CD4-positive, alpha-beta T cell (primary cell): ENCODE results near the gene MST1. TPM values are rescaled to one million over a fixed set of nuclear protein-coding genes. Genes with fewer than 3 reads are reported as not detected.
A peak's percentile ranks its signal among the peaks of the same experiment; 100 is the strongest.
"Not testable (repeated sequence)": the region's sequence is repeated elsewhere in the genome, so short reads cannot be mapped to it uniquely, and the experiment has no call there.

Experiments used
- ATAC-seq: fragments of 200-7000 bp; cut with Tn5 transposase; one replicate; pipeline ENCODE4 v1.10.0; 2022; ENCODE audit warnings: mild to moderate bottlenecking; ENCODE audit not compliant: poor library complexity
- CTCF ChIA-PET: fragments of 350-600 bp; sonication (Branson Sonifier 250); formaldehyde crosslinking; loops from one replicate; lab custom pipeline; 2021; ENCODE audit warnings: antibody characterized with exemption, inconsistent platforms; lab: Charles Lee
- POLR2A ChIA-PET: fragments of 350-600 bp; sonication (Branson Sonifier 250); formaldehyde crosslinking; loops from one replicate; lab custom pipeline; 2021; ENCODE audit warnings: antibody characterized with exemption, inconsistent platforms; lab: Charles Lee
- DNase-seq, 14 experiments: peaks; one replicate each; pipeline ENCODE4 v3.0.0-alpha.2; 2013 to 2020; ENCODE audit warnings: mixed read lengths in 2 of 14
- H3K27ac ChIP-seq, 2 donors: one replicate each; pipeline versions ENCODE4 v1.5.1 to v1.7.0; 2013; ENCODE audit warnings: low read length in 2 of 2, low read depth in 1 of 2, mild to moderate bottlenecking in 1 of 2
- H3K27me3 ChIP-seq, 2 experiments: 1 replicate in 1 of 2; 2 replicates in 1 of 2; pipeline versions ENCODE4 v1.6.1 to v1.7.0; 2013; ENCODE audit warnings: low read length in 2 of 2, control low read depth in 1 of 2, mild to moderate bottlenecking in 1 of 2, moderate library complexity in 1 of 2; ENCODE audit not compliant: insufficient read depth in 2 of 2, control insufficient read depth in 1 of 2
- H3K36me3 ChIP-seq: one replicate; pipeline ENCODE4 v1.6.1; 2013; ENCODE audit warnings: low read length, control low read depth; ENCODE audit not compliant: insufficient read depth
- H3K4me1 ChIP-seq: one replicate; pipeline ENCODE4 v1.6.1; 2013; ENCODE audit warnings: low read length, control low read depth; ENCODE audit not compliant: insufficient read depth
- H3K4me3 ChIP-seq: one replicate; pipeline ENCODE4 v1.5.1; 2013; ENCODE audit warnings: mild to moderate bottlenecking, low read length, moderate library complexity
- H3K9me3 ChIP-seq, 2 experiments: 1 replicate in 1 of 2; 2 replicates in 1 of 2; pipeline versions ENCODE4 v1.6.1 to v1.7.0; 2013; ENCODE audit warnings: low read length in 2 of 2, mild to moderate bottlenecking in 2 of 2, control low read depth in 1 of 2, moderate library complexity in 1 of 2; ENCODE audit not compliant: control insufficient read depth in 1 of 2, insufficient read depth in 1 of 2
- H3K27ac Mint-ChIP-seq: one replicate; pipeline ENCODE4 v1.8.0; 2020; ENCODE audit warnings: mixed read lengths
- H3K27me3 Mint-ChIP-seq: one replicate; pipeline ENCODE4 v1.8.0; 2021; ENCODE audit warnings: mixed read lengths
- H3K36me3 Mint-ChIP-seq: one replicate; pipeline ENCODE4 v1.8.0; 2021; ENCODE audit warnings: low read depth, mixed read lengths
- H3K4me1 Mint-ChIP-seq: one replicate; pipeline ENCODE4 v1.8.0; 2021; ENCODE audit warnings: low read depth, mixed read lengths
- H3K4me3 Mint-ChIP-seq: one replicate; pipeline ENCODE4 v1.8.0; 2020; ENCODE audit warnings: mild to moderate bottlenecking, mixed read lengths
- H3K9me3 Mint-ChIP-seq: one replicate; pipeline ENCODE4 v1.8.0; 2020; ENCODE audit warnings: mixed read lengths
- intact Hi-C, 2 experiments: fragments of 100-400 bp; cut with DNase I in 1 of 2; cut with micrococcal nuclease in 1 of 2; formaldehyde crosslinking; loops; one replicate each; pipeline versions ENCODE4 v1.15.1 to v1.9.0; 2023 to 2025; cut with DNase I, micrococcal nuclease
- total RNA-seq, 174 experiments: library from RNA in 2 of 174; stranded (reverse) in 2 of 174; gene quantifications; one replicate each; pipeline ENCODE4 v1.2.3 and lab custom pipeline; 2021 to 2026
- TF ChIP-seq, protein P1 (sequence below): fragments of 200-600 bp; IDR thresholded peaks from one replicate; pipeline ENCODE4 v1.8.0; 2022; ENCODE audit warnings: antibody characterized with exemption, mild to moderate bottlenecking

Gene MST1
- total RNA-seq, 2 experiments from 2014 or later: 7.8 TPM

GRCh38 chr3:49700014-49700413 lies 10.7 kb upstream of the MST1 start:
- DNase-seq (no peak), ATAC-seq (no peak)
- Histone ChIP-seq H3K4me3 (no peak overlapping the region), H3K4me1 (peaks cover 5% of the 10 kb centered on the region), H3K36me3 (peaks cover 50% of the 10 kb centered on the region), H3K27me3 (no peaks in the 10 kb centered on the region), H3K27ac (no peak overlapping the region), H3K9me3 (no peaks in the 10 kb centered on the region)
- POLR2A ChIA-PET: no interaction called here
- intact Hi-C loops: loop anchor here in 1 of 2 experiments (5.0 kb wide), 1 partner anchor 207 kb away; no protein-coding TSS in a partner anchor
- H3K36me3 Mint-ChIP-seq: peaks cover 31% of the 10 kb centered on the region
- no peak overlapping the region for H3K27ac Mint-ChIP-seq
- no peaks in the 10 kb centered on the region for H3K27me3 Mint-ChIP-seq
- CTCF ChIA-PET: no interaction called here
- H3K9me3 Mint-ChIP-seq: no peaks in the 10 kb centered on the region
- H3K4me3 Mint-ChIP-seq: no peak overlapping the region
- TF ChIP-seq, protein P1, sequence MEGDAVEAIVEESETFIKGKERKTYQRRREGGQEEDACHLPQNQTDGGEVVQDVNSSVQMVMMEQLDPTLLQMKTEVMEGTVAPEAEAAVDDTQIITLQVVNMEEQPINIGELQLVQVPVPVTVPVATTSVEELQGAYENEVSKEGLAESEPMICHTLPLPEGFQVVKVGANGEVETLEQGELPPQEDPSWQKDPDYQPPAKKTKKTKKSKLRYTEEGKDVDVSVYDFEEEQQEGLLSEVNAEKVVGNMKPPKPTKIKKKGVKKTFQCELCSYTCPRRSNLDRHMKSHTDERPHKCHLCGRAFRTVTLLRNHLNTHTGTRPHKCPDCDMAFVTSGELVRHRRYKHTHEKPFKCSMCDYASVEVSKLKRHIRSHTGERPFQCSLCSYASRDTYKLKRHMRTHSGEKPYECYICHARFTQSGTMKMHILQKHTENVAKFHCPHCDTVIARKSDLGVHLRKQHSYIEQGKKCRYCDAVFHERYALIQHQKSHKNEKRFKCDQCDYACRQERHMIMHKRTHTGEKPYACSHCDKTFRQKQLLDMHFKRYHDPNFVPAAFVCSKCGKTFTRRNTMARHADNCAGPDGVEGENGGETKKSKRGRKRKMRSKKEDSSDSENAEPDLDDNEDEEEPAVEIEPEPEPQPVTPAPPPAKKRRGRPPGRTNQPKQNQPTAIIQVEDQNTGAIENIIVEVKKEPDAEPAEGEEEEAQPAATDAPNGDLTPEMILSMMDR: no peak
- peaks cover 6% of the 10 kb centered on the region for H3K4me1 Mint-ChIP-seq

GRCh38 chr3:49699281-49699979 lies 10.2 kb upstream of the MST1 start:
- Mint-ChIP-seq H3K36me3 (peaks cover 31% of the 10 kb centered on the region), H3K27me3 (no peaks in the 10 kb centered on the region), H3K4me3 (no peak overlapping the region), H3K27ac (no peak overlapping the region), H3K9me3 (no peaks in the 10 kb centered on the region), H3K4me1 (peaks cover 6% of the 10 kb centered on the region)
- intact Hi-C loops: no loop called here
- peaks cover 5% of the 10 kb centered on the region for H3K4me1 ChIP-seq
- peaks cover 46% of the 10 kb centered on the region for H3K36me3 ChIP-seq
- ChIA-PET POLR2A (no interaction called here), CTCF (no interaction called here)
- ATAC-seq: no peak
- no peak overlapping the region for H3K4me3 ChIP-seq
- DNase-seq: no peak
- no peaks in the 10 kb centered on the region for H3K9me3 ChIP-seq
- TF ChIP-seq, protein P1: no peak
- no peaks in the 10 kb centered on the region for H3K27me3 ChIP-seq
- no peak overlapping the region for H3K27ac ChIP-seq

DNA sequence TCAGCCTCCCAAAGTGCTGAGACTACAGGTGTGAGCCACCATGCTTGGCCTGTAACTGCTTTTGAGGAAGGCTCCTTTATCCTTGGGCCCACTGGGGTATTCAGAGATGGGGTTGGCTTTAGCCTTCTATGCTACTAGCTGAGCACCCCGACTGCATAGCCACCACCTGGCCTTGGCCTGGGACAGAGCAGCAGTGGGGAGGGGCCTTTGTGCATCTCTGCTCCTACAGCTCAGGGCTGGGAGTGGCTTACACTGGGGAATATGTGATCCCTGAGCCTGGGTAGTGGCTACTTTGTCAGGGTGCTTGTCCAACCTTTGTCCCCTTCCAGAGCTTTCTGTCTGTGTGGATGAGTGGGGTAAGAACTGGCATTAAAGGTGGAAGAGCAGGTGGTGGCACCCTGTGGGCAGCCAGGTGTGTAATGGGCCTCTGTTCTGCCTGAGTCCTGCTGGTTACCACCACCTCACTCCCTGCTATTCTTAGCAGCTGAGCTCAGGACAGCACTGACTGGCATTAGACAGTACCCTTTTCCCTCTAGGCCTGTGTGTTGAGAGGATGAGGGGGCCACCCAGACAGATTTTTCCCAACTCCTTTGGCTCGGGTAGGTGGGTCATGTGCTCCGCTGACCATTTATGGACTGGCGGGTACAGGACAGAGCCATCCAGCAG lies 6.2 kb upstream of the MST1 start:
- H3K27me3 Mint-ChIP-seq, H3K27ac Mint-ChIP-seq, H3K9me3 ChIP-seq, H3K27me3 ChIP-seq, CTCF ChIA-PET, H3K4me3 ChIP-seq, H3K4me3 Mint-ChIP-seq, DNase-seq, H3K27ac ChIP-seq, intact Hi-C loops, H3K9me3 Mint-ChIP-seq, ATAC-seq: not testable (repeated sequence)
- POLR2A ChIA-PET: interaction anchor here (0.6 to 0.7 kb wide), 2 partner anchors 211 to 1000 kb away, joined by 3 read pairs; no protein-coding TSS in a partner anchor
- Mint-ChIP-seq H3K36me3 (peaks cover 11% of the 10 kb centered on the region), H3K4me1 (peaks cover 21% of the 10 kb centered on the region)
- H3K4me1 ChIP-seq: peaks cover 12% of the 10 kb centered on the region
- peaks cover 23% of the 10 kb centered on the region for H3K36me3 ChIP-seq

- intact Hi-C loops, H3K27me3 ChIP-seq, H3K27me3 Mint-ChIP-seq, H3K9me3 ChIP-seq, ATAC-seq, H3K27ac ChIP-seq, DNase-seq, H3K4me3 Mint-ChIP-seq, H3K27ac Mint-ChIP-seq, H3K4me3 ChIP-seq, CTCF ChIA-PET, H3K9me3 Mint-ChIP-seq: not testable (repeated sequence)
- Histone ChIP-seq H3K36me3 (peaks cover 16% of the 10 kb centered on the region), H3K4me1 (peaks cover 21% of the 10 kb centered on the region)
- POLR2A ChIA-PET: interaction anchor here (0.6 to 0.7 kb wide), 2 partner anchors 210 to 999 kb away, joined by 3 read pairs; no protein-coding TSS in a partner anchor
- H3K36me3 Mint-ChIP-seq: peaks cover 16% of the 10 kb centered on the region
- peaks cover 31% of the 10 kb centered on the region for H3K4me1 Mint-ChIP-seq
These were observed 5.3 kb upstream of the MST1 start for GRCh38 chr3:49694409-49695070.

GRCh38 chr3:49691481-49691880 lies 2.2 kb upstream of the MST1 start:
- H3K4me3 ChIP-seq, CTCF ChIA-PET, H3K27me3 ChIP-seq, ATAC-seq, DNase-seq, H3K9me3 Mint-ChIP-seq, intact Hi-C loops, H3K27me3 Mint-ChIP-seq, H3K9me3 ChIP-seq, H3K36me3 ChIP-seq, POLR2A ChIA-PET, H3K27ac ChIP-seq, H3K27ac Mint-ChIP-seq: not testable (repeated sequence)
- H3K4me1 Mint-ChIP-seq: peaks cover 43% of the 10 kb centered on the region
- peaks cover 42% of the 10 kb centered on the region for H3K4me1 ChIP-seq
- peak overlapping the region; percentile 97 for H3K4me3 Mint-ChIP-seq
- peaks cover 12% of the 10 kb centered on the region for H3K36me3 Mint-ChIP-seq
